Activated CD8-positive, alpha-beta T cell treated with anti-CD3 and anti-CD28 coated beads, Interleukin-2, amount 10 ng/mL, durations not matched to agents 7 days and 5 days (primary cell): Measurements from ENCODE around the gene CLCN4. TPM values are rescaled to one million over a fixed set of nuclear protein-coding genes. Genes with fewer than 3 reads are reported as not detected.

ENCODE experiments used
- ATAC-seq: fragments of 150-1000 bp; cut with Tn5 transposase; one replicate; pipeline ENCODE4 v1.10.0; 2021; ENCODE audit warnings: moderate library complexity
- CTCF ChIA-PET: fragments of 350-600 bp; sonication (Branson Sonifier 250); formaldehyde crosslinking; loops from one replicate; lab custom pipeline; 2021; ENCODE audit warnings: antibody characterized with exemption; lab: Charles Lee
- POLR2A ChIA-PET: fragments of 350-600 bp; sonication (Branson Sonifier 250); formaldehyde crosslinking; loops from one replicate; lab custom pipeline; 2021; ENCODE audit warnings: antibody characterized with exemption; lab: Charles Lee
- DNase-seq: peaks from one replicate; pipeline ENCODE4 v3.0.0-alpha.2; 2020
- H3K27ac Mint-ChIP-seq: one replicate; pipeline ENCODE4 v1.8.0; 2021; ENCODE audit warnings: mild to moderate bottlenecking, mixed read lengths
- H3K27me3 Mint-ChIP-seq: one replicate; pipeline ENCODE4 v1.8.0; 2021; ENCODE audit warnings: low read depth, mixed read lengths
- H3K36me3 Mint-ChIP-seq: one replicate; pipeline ENCODE4 v1.8.0; 2021; ENCODE audit warnings: low read depth, mixed read lengths
- H3K4me1 Mint-ChIP-seq: one replicate; pipeline ENCODE4 v1.8.0; 2021; ENCODE audit warnings: low read depth, mixed read lengths
- H3K4me3 Mint-ChIP-seq: one replicate; pipeline ENCODE4 v1.8.0; 2021; ENCODE audit warnings: mild to moderate bottlenecking, mixed read lengths
- H3K9me3 Mint-ChIP-seq: one replicate; pipeline ENCODE4 v1.8.0; 2022; ENCODE audit warnings: mixed read lengths; ENCODE audit not compliant: insufficient read depth
- total RNA-seq, 2 experiments: library from RNA; stranded (reverse); gene quantifications; one replicate each; pipeline ENCODE4 v1.2.3, GENCODE V29; 2021

The CLCN4 gene
- total RNA-seq, 2 experiments from 2014 or later: not detected

- ChIA-PET CTCF (no interaction called here), POLR2A (no interaction called here)
- Mint-ChIP-seq H3K4me3 (no peak overlapping the region), H3K27ac (no peak overlapping the region), H3K27me3 (no peaks in the 10 kb centered on the region), H3K9me3 (no peaks in the 10 kb centered on the region), H3K36me3 (peaks cover 19% of the 10 kb centered on the region), H3K4me1 (no peaks in the 10 kb centered on the region)
- DNase-seq (no peak), ATAC-seq (no peak)
Measured at GRCh38 chrX:10130354-10130753, 26.4 kb upstream of the CLCN4 start.

GRCh38 chrX:10133980-10134676, 22.6 kb upstream of the CLCN4 start:
- Mint-ChIP-seq H3K9me3 (no peaks in the 10 kb centered on the region), H3K4me3 (no peak overlapping the region), H3K27me3 (no peaks in the 10 kb centered on the region), H3K36me3 (peaks cover 15% of the 10 kb centered on the region), H3K27ac (no peak overlapping the region), H3K4me1 (no peaks in the 10 kb centered on the region)
- DNase-seq: no peak
- POLR2A ChIA-PET: no interaction called here
- CTCF ChIA-PET: no interaction called here
- no peak for ATAC-seq

GRCh38 chrX:10134921-10135320, 21.9 kb upstream of the CLCN4 start:
- DNase-seq: no peak
- no peak for ATAC-seq
- POLR2A ChIA-PET: no interaction called here
- Mint-ChIP-seq H3K36me3 (peaks cover 15% of the 10 kb centered on the region), H3K27ac (no peak overlapping the region), H3K4me1 (no peaks in the 10 kb centered on the region), H3K27me3 (no peaks in the 10 kb centered on the region), H3K4me3 (no peak overlapping the region), H3K9me3 (no peaks in the 10 kb centered on the region)
- CTCF ChIA-PET: no interaction called here

DNA sequence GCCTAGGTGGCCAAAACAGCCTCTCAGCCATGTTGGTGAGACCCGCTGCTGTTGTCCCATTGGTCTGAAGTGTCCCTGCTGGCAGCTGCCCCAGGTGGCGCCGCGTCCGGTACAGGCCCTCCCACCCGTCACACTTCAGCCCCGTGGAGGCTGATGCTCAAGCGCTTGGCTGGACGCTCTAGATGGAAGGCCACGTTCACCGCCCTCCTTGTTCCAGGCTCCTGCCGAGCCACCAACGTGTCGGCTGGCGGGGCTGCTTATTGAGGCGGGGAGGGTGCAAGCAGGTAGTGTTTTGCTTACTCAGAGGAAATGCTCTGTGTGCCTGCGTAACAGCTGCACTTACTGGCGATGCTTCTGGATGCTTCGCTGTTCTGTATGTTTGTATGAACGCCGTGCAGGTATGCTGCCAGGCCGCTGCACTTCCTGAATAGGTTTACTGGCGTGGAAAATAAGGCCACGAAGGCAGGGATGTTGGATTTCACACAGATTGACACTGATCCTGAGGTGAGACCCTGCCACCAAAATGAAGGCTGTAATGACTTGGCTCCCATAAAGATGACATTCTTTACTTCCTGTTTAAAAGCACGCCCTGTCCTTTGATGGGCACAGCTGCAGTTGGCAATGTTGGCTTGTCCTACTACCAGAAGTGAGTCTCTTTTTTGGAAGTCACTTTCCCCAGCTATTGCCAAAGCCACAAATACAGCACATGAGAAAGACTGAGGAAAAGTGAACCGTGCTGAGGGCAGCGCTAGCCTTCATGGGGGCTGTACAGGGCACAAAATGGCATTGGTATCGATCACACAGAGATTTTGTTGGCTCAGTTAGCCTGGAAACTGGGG, 21.0 kb upstream of the CLCN4 start:
- Mint-ChIP-seq H3K36me3 (peaks cover 15% of the 10 kb centered on the region), H3K4me1 (no peaks in the 10 kb centered on the region), H3K9me3 (no peaks in the 10 kb centered on the region), H3K27ac (no peak overlapping the region), H3K4me3 (no peak overlapping the region), H3K27me3 (no peaks in the 10 kb centered on the region)
- ChIA-PET POLR2A (no interaction called here), CTCF (interaction anchor here (0.5 kb wide), 1 partner anchor 16 kb away, joined by 3 read pairs; no protein-coding TSS in a partner anchor)
- DNase-seq: no peak
- no peak for ATAC-seq

- H3K9me3 Mint-ChIP-seq: no peaks in the 10 kb centered on the region
- CTCF ChIA-PET: no interaction called here
- ATAC-seq: no peak
- H3K27me3 Mint-ChIP-seq: no peaks in the 10 kb centered on the region
- POLR2A ChIA-PET: no interaction called here
- H3K4me3 Mint-ChIP-seq: no peak overlapping the region
- peaks cover 16% of the 10 kb centered on the region for H3K36me3 Mint-ChIP-seq
- no peak overlapping the region for H3K27ac Mint-ChIP-seq
- H3K4me1 Mint-ChIP-seq: no peaks in the 10 kb centered on the region
- no peak for DNase-seq
Measured at GRCh38 chrX:10138726-10139125, 18.0 kb upstream of the CLCN4 start.

GRCh38 chrX:10140264-10140663, 16.5 kb upstream of the CLCN4 start:
- CTCF ChIA-PET: no interaction called here
- POLR2A ChIA-PET: no interaction called here
- H3K4me1 Mint-ChIP-seq: no peaks in the 10 kb centered on the region
- H3K9me3 Mint-ChIP-seq: no peaks in the 10 kb centered on the region
- no peak for ATAC-seq
- H3K27me3 Mint-ChIP-seq: no peaks in the 10 kb centered on the region
- H3K4me3 Mint-ChIP-seq: no peak overlapping the region
- H3K27ac Mint-ChIP-seq: no peak overlapping the region
- H3K36me3 Mint-ChIP-seq: peaks cover 19% of the 10 kb centered on the region
- no peak for DNase-seq

GRCh38 chrX:10142041-10142599, 14.7 kb upstream of the CLCN4 start:
- ATAC-seq (no peak), DNase-seq (no peak)
- H3K9me3 Mint-ChIP-seq: no peaks in the 10 kb centered on the region
- no peak overlapping the region for H3K4me3 Mint-ChIP-seq
- POLR2A ChIA-PET: no interaction called here
- no peak overlapping the region for H3K27ac Mint-ChIP-seq
- no peaks in the 10 kb centered on the region for H3K27me3 Mint-ChIP-seq
- CTCF ChIA-PET: no interaction called here
- H3K36me3 Mint-ChIP-seq: peaks cover 28% of the 10 kb centered on the region
- no peaks in the 10 kb centered on the region for H3K4me1 Mint-ChIP-seq

DNA sequence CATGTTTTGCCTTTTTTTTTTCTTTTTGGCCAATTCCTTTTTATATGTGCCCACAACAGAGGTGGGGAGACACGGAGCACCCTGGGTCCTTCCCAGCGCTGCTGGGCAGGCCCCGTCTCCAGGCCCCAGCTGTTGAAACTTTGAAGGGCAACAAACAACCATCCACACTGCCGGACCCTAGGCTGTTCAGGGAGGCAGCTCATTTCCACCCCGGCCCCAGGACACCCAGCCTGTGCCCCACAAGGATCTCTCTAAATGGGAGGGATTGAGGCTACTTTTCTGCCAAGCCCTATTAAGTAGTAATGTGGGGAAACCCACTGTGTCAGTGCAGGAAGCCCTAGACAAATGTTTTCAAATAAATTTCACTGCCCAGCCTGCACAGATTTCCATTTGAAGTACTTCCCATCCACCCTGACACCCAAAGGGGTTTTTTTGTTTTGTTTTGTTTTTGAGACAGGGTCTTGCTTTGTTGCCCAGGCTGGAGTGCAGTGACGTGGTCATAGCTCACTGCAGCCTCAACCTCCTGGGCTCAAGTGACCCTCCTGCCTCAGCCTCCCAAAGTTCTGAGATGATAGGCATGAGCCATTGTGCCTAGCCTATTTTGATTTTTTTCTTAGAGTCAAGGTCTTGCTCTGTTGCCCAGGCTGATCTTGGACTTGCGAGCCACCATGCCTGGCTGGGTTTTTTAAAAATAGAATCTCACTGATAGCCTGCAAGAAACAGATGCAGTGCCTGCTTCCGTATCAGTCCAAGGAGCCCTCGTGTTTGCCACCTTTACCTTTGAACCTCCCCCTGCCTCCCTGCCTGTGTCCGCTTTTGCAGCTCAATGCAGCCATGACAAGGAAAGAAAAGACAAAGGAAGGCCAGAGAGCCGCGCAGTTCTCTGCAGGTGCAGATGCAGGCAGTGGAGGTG, 13.4 kb upstream of the CLCN4 start:
- ATAC-seq (no peak), DNase-seq (no peak)
- Mint-ChIP-seq H3K27me3 (no peaks in the 10 kb centered on the region), H3K9me3 (no peaks in the 10 kb centered on the region), H3K36me3 (peaks cover 28% of the 10 kb centered on the region), H3K4me1 (no peaks in the 10 kb centered on the region), H3K27ac (no peak overlapping the region), H3K4me3 (no peak overlapping the region)
- ChIA-PET CTCF (no interaction called here), POLR2A (no interaction called here)

DNA sequence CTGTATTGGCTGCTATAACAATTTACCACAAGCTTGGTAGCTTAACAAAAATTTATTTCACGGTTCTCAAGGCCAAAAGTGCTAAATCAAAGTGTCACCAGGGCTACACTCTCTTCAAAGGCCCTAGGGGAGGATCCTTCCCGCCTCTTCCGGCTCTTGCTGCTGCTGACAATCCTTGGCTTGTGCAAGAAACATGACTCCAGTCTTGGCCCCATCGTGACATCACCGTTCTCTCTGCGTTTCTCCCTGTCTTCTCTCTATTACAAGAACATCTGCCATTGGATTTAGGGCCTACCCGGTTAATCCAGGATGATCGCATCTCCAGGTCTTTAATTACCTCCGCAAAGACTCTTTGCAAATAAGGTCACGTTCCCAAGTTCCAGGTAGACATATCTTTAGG, 10.4 kb upstream of the CLCN4 start:
- no peak for DNase-seq
- ChIA-PET CTCF (no interaction called here), POLR2A (no interaction called here)
- no peak for ATAC-seq
- no peak overlapping the region for H3K27ac Mint-ChIP-seq
- H3K4me3 Mint-ChIP-seq: no peak overlapping the region
- H3K4me1 Mint-ChIP-seq: no peaks in the 10 kb centered on the region
- no peaks in the 10 kb centered on the region for H3K9me3 Mint-ChIP-seq
- no peaks in the 10 kb centered on the region for H3K27me3 Mint-ChIP-seq
- H3K36me3 Mint-ChIP-seq: peaks cover 23% of the 10 kb centered on the region

GRCh38 chrX:10152086-10152485, 4.7 kb upstream of the CLCN4 start:
- ATAC-seq: no peak

GRCh38 chrX:10155137-10155536, 1.6 kb upstream of the CLCN4 start:
- ChIA-PET CTCF (no interaction called here), POLR2A (no interaction called here)
- Mint-ChIP-seq H3K9me3 (no peaks in the 10 kb centered on the region), H3K27me3 (peaks cover 40% of the 10 kb centered on the region), H3K27ac (no peak overlapping the region), H3K36me3 (no peaks in the 10 kb centered on the region), H3K4me3 (no peak overlapping the region), H3K4me1 (peaks cover 4% of the 10 kb centered on the region)
- no peak for DNase-seq
- ATAC-seq: no peak

More at GRCh38 chrX:10152086-10152485, 4.7 kb upstream of the CLCN4 start:
- Mint-ChIP-seq H3K4me3 (no peak overlapping the region), H3K4me1 (peaks cover 2% of the 10 kb centered on the region), H3K9me3 (no peaks in the 10 kb centered on the region), H3K27ac (no peak overlapping the region), H3K36me3 (no peaks in the 10 kb centered on the region), H3K27me3 (peaks cover 23% of the 10 kb centered on the region)
- no peak for DNase-seq
- POLR2A ChIA-PET: no interaction called here
- CTCF ChIA-PET: no interaction called here
